Spinal cord (tissue), 10 donors: ENCODE data around the gene ASPM. TPM values are rescaled to one million over a fixed set of nuclear protein-coding genes. Genes with fewer than 3 reads are reported as not detected.

Experiments used
- DNase-seq, 6 donors: peaks; one replicate each; pipeline versions ENCODE4 v3.0.0 to v3.0.0-alpha.2; 2013 to 2015; ENCODE audit warnings: low spot score in 6 of 6, low read depth in 4 of 6
- H3K27ac ChIP-seq: one replicate; pipeline ENCODE4 v1.5.1; 2013; ENCODE audit warnings: low read depth, low read length, control low read depth
- H3K27me3 ChIP-seq: one replicate; pipeline ENCODE4 v1.6.1; 2013; ENCODE audit warnings: low read length; ENCODE audit not compliant: control insufficient read depth, insufficient read depth
- H3K36me3 ChIP-seq: one replicate; pipeline ENCODE4 v1.6.1; 2013; ENCODE audit warnings: low read length; ENCODE audit not compliant: control insufficient read depth, insufficient read depth
- H3K4me1 ChIP-seq: one replicate; pipeline ENCODE4 v1.6.1; 2013; ENCODE audit warnings: low read length; ENCODE audit not compliant: control insufficient read depth, insufficient read depth
- H3K4me3 ChIP-seq: one replicate; pipeline ENCODE4 v1.5.1; 2013; ENCODE audit warnings: low read depth, low read length, control low read depth
- H3K9me3 ChIP-seq: one replicate; pipeline ENCODE4 v1.6.1; 2013; ENCODE audit warnings: low read length; ENCODE audit not compliant: control insufficient read depth, insufficient read depth
- WGBS: methylation state at CpG from one replicate; pipeline ENCODE4 v1.1.5; 2013; ENCODE audit warnings: missing lambda C conversion rate; ENCODE audit not compliant: insufficient coverage; 5-methylcytosine and 5-hydroxymethylcytosine counted together
- polyA plus RNA-seq, 2 donors: library from polyadenylated mRNA; unstranded; fragments of 120-200 nt; gene quantifications; one replicate each; pipeline ENCODE4 v1.2.1, GENCODE V29; 2013; ENCODE audit not compliant: insufficient read length in 2 of 2
- total RNA-seq, 2 donors: library from RNA; depleted of rRNA in 1 of 2; stranded (reverse); fragments of 120-200 nt in 1 of 2; fragments of >200 nt in 1 of 2; gene quantifications; one replicate each; pipeline versions ENCODE4 v1.2.3 to v1.2.4, GENCODE V29; 2013 to 2014
- donor health status: healthy.

ASPM gene
- total and polyA plus RNA-seq, 4 donors, result 7.6 to 18.3 (median 13.4) TPM

DNA sequence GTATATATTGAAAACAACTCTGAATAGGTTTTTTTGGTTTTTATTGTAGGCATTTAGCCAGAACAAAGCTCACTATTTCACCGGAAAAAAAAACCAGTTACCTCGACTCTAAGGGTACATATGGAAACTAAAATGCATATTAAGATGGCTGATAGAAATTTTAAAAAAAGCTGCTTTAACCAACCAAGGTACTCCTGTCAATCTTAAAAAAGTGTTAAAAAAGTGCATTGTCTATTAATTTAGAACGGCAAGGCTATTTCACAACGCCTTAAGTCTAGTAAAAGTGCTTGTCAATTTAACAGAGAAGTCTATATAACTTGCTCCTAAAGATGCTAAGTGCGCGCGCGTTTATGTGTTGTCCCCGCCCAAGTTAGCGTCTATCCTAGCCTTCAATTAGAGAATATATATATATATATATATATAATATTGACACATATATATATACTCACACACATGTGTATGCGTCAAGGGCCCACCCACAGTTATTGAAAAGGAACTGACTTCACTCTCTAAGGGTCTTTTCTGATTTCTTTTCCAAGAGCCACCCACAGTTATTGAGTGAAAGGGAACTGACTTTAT, 934 bp downstream of the ASPM start:
- DNase-seq, result no peak
- peak overlapping the region; percentile 72 for H3K27ac ChIP-seq
- no peaks in the 10 kb centered on the region for H3K27me3 ChIP-seq

DNA sequence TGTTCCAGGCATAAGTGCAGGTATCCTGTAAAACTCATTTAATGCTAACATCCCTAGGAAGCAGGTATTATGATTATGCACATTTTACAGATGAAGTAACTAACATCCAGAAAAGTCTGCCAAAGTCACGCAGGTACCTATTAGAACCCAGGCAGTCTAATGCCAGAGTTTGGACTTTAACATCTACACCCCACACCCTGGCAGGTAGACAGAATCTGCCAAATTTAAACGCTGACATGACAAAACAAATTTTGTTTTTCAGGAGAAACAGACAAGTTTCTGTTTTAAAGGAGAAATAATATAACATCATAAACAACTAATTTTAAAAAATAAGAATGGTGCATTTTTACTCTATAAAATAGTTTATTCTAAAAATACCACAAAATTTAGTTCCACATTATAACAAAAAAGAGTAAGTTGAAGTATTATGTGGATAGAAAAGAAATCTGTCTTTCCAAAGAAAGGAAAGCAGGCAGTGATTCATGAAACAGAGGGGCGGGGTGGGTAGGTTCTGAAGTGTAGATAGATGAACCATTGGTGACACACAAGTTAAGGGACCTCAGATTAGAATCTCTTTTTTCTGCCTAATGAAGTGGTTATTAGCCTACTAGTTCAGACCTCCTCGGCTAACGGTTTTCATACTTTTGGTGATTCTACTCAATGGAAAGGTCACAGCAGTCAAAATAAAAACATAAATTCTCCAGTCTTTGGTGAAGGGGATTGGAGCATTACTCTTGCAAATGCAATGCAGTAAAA, 1.7 kb downstream of the ASPM start:
- H3K4me3 ChIP-seq, result peak overlapping the region; percentile 89
- no peaks in the 10 kb centered on the region for H3K27me3 ChIP-seq
- no peak overlapping the region for H3K27ac ChIP-seq
- peaks cover 11% of the 10 kb centered on the region for H3K4me1 ChIP-seq
- no peak for DNase-seq
- whole genome bisulfite sequencing, result 58% methylated on average over 2 of the region's 5 CpGs
- no peaks in the 10 kb centered on the region for H3K36me3 ChIP-seq
- no peaks in the 10 kb centered on the region for H3K9me3 ChIP-seq

More for the DNA sequence above, 934 bp downstream of the ASPM start:
- Histone ChIP-seq H3K36me3 (no peaks in the 10 kb centered on the region), H3K9me3 (no peaks in the 10 kb centered on the region), H3K4me3 (peak overlapping the region; percentile 89), H3K4me1 (peaks cover 11% of the 10 kb centered on the region)
- no CpG with 5 or more reads among the region's 11 CpGs for WGBS

DNA sequence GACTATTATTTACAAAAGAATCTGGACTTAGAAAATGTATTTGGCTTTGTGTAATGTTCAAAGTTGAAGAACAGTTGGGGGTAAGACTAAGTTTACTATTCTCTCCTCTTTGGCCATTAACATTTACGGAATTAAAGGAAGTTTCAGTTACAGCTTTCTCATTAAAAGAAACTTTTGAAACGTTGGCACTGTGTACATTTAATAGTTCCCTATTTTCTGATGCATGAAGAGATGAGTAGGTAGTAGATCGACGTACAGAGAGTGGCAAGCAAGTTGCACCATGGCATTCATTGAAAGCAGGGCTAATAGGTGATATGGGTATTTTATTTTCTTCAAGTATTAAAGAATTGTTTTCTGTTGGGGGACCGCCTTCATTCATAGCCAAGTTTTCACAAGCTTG, 3.2 kb downstream of the ASPM start:
- Histone ChIP-seq H3K4me3 (no peak overlapping the region), H3K9me3 (no peaks in the 10 kb centered on the region), H3K27me3 (no peaks in the 10 kb centered on the region), H3K4me1 (peaks cover 11% of the 10 kb centered on the region), H3K27ac (no peak overlapping the region), H3K36me3 (peaks cover 2% of the 10 kb centered on the region)
- no CpG with 5 or more reads among the region's 5 CpGs for WGBS
- no peak for DNase-seq

DNA sequence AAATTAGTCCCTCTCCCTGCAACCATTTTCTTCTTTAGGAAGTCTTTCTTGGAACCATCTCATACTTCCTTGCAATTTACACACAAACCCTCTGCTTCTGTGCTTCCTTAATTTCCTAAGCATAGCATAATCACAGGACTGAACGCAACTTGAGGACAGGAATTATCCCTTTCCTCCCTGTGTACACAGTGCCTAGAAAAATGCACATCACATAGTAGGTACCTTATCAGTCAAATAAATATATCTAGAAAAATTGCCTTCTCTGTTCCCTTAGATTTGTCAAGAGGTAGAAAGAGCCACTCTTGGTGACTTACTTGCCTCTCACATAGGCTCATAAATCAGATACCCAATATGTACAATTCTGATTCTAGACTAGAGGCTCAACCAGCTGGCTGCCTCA, 4.9 kb downstream of the ASPM start:
- no peaks in the 10 kb centered on the region for H3K27me3 ChIP-seq
- H3K36me3 ChIP-seq, result peaks cover 2% of the 10 kb centered on the region
- H3K4me1 ChIP-seq, result peaks cover 7% of the 10 kb centered on the region
- H3K27ac ChIP-seq, result no peak overlapping the region
- WGBS, result 100% methylated on average over 1 of the region's 1 CpG
- DNase-seq, result no peak
- H3K4me3 ChIP-seq, result no peak overlapping the region
- H3K9me3 ChIP-seq, result no peaks in the 10 kb centered on the region

DNA sequence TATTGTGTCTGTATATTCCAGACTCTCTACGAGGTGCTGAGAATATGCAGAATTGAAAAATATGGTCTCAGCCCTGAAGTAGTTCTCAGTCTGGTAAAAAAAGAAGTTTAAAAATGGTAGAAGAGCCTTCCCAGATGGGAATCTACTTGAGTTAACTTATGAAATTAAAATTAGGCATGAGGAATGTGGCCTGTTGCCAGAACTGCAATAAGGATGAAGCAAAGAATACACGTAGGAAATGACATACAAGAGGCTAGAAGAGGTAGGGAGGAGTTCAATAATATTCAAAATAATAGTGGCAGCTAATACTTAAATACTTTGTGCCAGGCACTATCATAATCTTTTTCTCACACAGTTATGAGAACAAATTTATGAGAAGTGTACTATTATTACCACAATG, 6.3 kb downstream of the ASPM start:
- Histone ChIP-seq H3K4me1 (no peaks in the 10 kb centered on the region), H3K27ac (no peak overlapping the region), H3K9me3 (no peaks in the 10 kb centered on the region), H3K27me3 (no peaks in the 10 kb centered on the region), H3K36me3 (peaks cover 2% of the 10 kb centered on the region), H3K4me3 (no peak overlapping the region)
- DNase-seq, result peak in 2 of 6 donors; percentile 1 to 65
- no CpG with 5 or more reads among the region's 2 CpGs for WGBS

DNA sequence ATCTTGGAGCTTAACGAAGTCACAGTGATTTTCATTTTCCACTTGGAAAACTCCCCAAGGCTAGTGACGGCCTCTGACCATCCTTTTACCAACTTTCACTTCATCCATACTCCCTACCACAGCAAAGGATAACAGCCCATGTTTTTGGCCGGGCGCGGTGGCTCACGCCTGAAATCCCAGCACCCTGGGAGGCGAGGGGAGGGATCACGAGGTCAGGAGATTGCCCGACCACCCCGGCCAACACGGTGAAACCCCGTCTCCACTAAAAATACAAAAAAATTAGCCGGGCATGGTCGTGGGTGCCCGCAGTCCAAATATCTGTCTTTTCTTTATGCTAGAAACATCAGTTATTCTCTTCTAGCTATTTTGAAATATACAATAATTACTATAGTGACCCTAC, 7.3 kb downstream of the ASPM start:
- no peaks in the 10 kb centered on the region for H3K4me1 ChIP-seq
- no peak overlapping the region for H3K4me3 ChIP-seq
- no peak for DNase-seq
- no peaks in the 10 kb centered on the region for H3K9me3 ChIP-seq
- H3K27ac ChIP-seq, result no peak overlapping the region
- no peaks in the 10 kb centered on the region for H3K27me3 ChIP-seq
- peaks cover 2% of the 10 kb centered on the region for H3K36me3 ChIP-seq
- 100% methylated on average over 9 of the region's 15 CpGs for WGBS

DNA sequence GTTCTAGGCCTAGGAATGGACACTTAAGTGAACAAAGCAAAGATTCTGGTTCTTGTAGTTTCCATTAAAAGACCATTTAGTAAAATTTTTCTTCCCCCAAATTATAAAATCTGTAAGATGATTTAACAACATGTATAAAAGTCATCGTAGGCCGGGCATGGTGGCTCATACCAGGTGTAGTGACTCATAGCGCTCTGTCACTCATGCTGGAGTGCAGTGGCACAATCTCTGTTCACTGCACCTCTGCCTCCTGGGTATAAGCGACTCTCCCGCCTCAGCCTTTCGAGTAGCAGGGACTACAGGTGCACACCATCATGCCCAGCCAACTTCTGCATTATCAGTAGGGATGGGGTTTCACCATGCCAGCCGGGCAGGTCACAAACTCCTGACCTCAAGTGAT, 9.1 kb downstream of the ASPM start:
- Histone ChIP-seq H3K36me3 (peaks cover 2% of the 10 kb centered on the region), H3K27me3 (no peaks in the 10 kb centered on the region), H3K27ac (no peak overlapping the region), H3K4me1 (no peaks in the 10 kb centered on the region), H3K9me3 (no peaks in the 10 kb centered on the region), H3K4me3 (no peak overlapping the region)
- 81% methylated on average over 7 of the region's 7 CpGs for WGBS
- no peak for DNase-seq

DNA sequence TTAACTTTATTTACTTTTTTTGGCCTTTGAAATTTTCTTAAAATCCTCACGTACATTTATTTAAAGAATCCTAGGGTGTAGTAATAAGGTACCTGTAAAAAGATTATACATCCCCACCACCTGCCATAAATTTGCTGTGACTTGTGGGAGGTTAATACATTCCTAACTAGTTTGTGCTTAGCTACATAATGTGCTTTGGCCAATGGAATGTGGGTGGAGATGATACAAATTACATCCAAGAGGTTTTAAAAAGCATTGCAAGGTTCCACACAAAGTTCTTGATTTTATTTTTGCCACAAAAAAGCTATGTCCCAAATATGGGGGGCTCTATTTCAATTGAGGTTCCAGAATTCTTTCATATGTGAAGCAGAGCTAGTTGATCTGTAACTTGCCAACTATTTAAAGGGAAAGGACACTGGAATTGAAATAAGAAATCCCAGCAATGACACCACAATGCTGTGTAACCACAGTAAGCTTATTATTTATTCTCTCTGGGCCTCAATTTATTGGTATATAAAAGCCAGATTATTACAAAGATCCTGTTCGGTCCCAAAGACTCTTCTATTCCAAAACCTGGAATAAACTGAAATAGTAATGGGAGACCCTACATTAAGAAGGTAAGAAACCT, 15.7 kb downstream of the ASPM start:
- Histone ChIP-seq H3K27me3 (no peaks in the 10 kb centered on the region), H3K36me3 (no peaks in the 10 kb centered on the region), H3K4me3 (no peak overlapping the region), H3K4me1 (no peaks in the 10 kb centered on the region), H3K9me3 (no peaks in the 10 kb centered on the region), H3K27ac (no peak overlapping the region)
- no CpG with 5 or more reads among the region's 2 CpGs for WGBS
- DNase-seq, result no peak

DNA sequence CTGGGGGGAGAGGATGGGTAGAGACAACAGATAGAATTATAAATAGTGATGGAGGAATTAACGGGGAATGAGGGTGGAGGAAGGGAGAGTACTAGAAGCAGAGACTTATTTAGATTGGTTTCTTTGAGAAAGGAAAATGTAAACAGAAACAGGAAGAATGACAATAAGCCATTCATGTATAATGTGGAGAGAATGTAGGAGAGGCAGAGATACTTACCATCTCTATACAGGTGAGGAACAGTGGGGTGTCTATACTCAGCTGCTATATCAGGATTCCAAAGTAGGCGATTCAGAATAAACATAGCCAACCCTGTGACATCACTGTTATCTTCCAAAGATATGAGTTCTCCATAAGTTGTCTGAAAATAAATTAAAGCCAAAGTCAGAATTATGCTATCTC, 16.8 kb downstream of the ASPM start:
- Histone ChIP-seq H3K4me3 (no peak overlapping the region), H3K27ac (no peak overlapping the region), H3K36me3 (no peaks in the 10 kb centered on the region), H3K27me3 (no peaks in the 10 kb centered on the region), H3K9me3 (no peaks in the 10 kb centered on the region), H3K4me1 (no peaks in the 10 kb centered on the region)
- 100% methylated on average over 1 of the region's 2 CpGs for WGBS
- no peak for DNase-seq
